ENCODE results near the gene NEMP1. TPM values are rescaled to one million over a fixed set of nuclear protein-coding genes. Genes with fewer than 3 reads are reported as not detected.
"Not testable (repeated sequence)": the region's sequence is repeated elsewhere in the genome, so short reads cannot be mapped to it uniquely, and the experiment has no call there.

Gene NEMP1
- total RNA-seq, 1 experiment from 2014 or later: 30.4 TPM

- no peak for DNase-seq (ENCODE audit: low read depth)
These were observed 13.3 kb upstream of the NEMP1 start for GRCh38 chr12:57091638-57092528.

- no peak for DNase-seq (ENCODE audit: low read depth)
These were observed 12.5 kb upstream of the NEMP1 start for GRCh38 chr12:57090924-57091637.

DNA sequence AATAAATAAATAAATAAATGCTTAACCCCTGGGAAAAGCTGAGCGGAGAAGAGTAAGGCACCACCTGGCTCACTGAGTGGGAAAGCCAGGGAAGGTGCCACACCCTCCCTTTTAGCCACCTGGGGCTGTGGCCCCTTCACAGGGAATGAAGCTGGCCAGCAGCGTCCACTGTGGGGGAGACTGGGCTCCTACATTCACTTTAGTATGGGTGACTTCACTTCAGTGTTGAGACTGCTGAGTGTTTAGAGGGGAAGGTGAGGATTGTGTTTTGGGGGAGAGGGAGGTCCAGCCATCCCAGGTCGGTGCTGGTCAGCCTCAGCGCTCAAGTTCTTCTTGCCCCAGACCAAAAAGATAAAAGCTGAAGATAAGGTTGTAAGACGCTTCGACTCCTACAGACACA lies 11.9 kb upstream of the NEMP1 start:
- no peak for DNase-seq (ENCODE audit: low read depth)

GRCh38 chr12:57089271-57090245 lies 11.0 kb upstream of the NEMP1 start:
- peak; percentile 79 for DNase-seq (ENCODE audit: low read depth)

DNA sequence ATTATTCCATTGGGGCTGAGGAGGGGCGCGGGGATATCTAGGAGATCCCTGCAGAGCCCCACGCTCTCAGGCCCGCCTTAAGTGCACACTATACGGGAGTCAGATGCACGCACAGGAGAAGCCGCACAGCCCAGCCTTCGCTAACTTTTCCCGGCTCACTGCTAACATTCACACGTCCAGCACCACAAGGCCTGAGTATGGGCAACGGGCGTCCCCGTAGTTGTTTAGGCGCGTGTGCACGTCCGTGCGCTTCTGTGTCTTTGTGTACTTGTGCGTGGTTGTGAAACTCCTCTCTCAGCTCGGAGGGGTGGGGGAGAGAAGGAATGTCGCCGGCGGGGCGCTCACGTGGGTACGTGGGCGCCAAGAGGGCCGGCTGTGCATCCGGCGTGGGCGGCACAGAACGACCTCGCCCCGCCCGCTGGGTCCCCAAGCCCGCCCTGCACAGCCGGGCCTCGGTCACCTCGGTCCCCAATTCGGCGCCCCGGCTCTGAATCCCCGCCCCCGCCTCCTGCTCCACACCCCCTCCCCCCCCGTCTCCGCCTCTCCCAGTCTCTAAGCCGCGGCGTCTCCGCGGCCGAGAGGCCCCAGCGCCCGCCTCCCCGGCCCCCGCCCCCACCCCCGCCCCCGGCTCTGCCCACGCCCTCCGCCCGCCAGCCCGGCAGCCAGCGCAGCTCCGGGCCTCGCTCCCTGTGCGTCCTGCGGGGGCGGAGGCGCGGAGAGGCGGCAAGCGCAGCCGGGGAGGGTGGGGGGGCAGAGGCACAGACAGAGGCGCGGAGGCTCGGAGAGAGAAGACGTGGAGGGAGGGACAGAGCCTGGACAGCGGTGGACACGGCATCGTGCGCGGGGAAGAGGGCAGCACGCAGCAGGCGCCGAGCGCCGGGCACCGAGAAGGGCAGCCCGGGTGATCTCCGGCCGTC lies 10.0 kb upstream of the NEMP1 start, which contains the start of gene NAB2:
NAB2 (plus strand) TSS at position 761 of the 917 bp plus-strand sequence. CDS start 158 bp downstream, outside the sequence.
- peak; percentile 94 for DNase-seq (ENCODE audit: low read depth)

DNA sequence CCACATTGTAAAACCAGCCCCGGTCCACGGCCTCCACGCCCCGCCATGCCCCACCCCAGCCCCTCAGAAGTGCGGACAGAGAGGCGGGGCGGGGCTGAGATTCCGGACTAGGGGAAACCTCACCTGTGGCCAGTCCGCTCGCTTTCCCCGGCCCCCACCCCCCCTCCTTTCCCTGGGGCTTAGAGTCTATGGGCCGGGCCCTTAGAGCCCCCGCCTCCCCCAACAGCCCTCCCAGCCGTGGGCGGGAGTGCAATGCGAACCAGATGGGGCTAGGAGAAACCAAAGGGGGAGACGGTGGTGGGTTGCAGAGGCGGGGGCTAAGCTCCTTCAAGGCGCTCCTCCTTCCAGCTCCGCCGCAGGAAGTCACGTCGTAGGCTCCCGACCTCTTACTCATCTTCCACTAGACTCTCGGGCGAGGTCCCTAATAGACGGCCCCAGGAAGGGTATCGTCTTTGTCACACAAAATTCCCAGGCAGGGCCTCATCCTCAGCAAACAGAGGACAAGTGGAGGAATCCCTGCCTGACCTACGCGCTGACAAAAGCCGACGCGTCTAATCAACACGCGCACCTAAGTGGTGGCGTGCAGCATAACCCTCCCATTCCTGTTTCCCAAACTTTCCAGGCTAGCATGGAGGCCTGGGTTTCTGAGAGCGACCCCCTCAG lies 9.2 kb upstream of the NEMP1 start:
- peak; percentile 95 for DNase-seq (ENCODE audit: low read depth)

- peak; percentile 86 for DNase-seq (ENCODE audit: low read depth)
These were observed 8.6 kb upstream of the NEMP1 start for GRCh38 chr12:57087010-57087690.

GRCh38 chr12:57086493-57087009 lies 8.0 kb upstream of the NEMP1 start:
- DNase-seq (ENCODE audit: low read depth): peak; percentile 71

DNA sequence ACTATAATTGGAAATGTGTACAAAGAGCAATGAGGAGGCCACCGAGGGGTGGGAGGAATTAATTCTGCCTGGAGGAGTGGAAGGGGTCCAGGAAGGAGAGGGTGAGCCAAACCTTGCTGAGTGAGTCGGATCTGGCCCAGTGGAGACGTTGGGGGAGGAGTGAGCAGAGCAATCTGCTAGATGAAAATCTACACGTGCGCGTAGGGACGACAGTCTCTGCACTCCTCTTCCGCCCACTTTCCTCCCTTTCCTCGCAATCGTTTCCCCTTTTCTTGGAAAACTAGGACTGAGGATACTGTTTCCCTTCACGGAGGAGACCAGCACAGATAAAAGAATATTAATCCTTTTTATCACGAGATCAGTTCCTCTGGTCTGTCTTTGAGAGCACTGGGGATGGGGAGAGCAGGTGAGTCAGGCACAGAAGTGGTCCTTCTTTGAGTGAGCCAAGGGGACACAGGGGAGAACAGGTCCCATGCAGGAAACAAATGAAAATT lies 7.5 kb upstream of the NEMP1 start:
- DNase-seq (ENCODE audit: low read depth): peak; percentile 33

GRCh38 chr12:57080855-57081254 lies 2.3 kb upstream of the NEMP1 start:
- DNase-seq (ENCODE audit: low read depth): no peak

GRCh38 chr12:57079821-57080220 lies 1.2 kb upstream of the NEMP1 start:
- no peak for DNase-seq (ENCODE audit: low read depth)

DNA sequence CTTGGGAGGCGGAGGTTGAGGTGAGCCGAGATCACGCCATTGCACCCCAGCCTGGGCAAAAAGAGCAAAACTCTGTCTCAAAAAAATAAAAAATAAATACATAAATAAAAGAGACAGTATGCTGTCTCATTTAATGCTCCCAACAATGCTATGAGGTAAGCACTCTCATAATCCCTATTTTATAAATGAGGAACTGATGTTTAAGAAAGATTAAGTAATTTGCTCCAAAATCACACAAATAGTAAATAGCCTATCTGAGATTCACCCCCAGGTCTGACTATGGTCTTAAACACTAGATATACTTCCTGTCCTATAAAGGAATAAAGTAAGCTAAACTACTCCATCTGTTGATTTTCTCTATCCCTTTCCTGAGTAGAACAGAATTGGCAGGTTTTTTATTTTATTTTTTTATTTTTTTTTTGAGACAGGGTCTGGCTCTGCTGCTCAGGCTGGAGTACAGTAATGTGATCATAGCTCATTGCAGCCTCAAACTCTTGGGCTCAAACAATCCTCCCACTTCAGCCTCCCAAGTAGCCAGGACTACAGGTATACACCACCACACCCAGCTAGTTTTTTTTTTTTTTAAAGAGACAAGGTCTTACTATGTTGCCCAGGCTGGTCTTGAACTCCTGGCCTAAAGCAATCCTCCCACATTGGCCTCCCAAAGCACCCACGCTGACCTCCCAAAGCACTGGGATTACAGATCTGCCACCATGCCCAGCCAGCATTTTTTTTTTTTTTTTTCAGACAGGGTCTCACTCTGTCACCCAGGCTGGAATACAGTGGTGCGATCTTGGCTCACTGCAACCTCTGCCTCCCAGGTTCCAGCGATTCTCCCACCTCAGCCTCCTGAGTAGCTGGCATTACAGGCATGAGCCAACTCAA lies 4.8 kb downstream of the NEMP1 start:
- not testable (repeated sequence) for DNase-seq (ENCODE audit: low read depth)

DNA sequence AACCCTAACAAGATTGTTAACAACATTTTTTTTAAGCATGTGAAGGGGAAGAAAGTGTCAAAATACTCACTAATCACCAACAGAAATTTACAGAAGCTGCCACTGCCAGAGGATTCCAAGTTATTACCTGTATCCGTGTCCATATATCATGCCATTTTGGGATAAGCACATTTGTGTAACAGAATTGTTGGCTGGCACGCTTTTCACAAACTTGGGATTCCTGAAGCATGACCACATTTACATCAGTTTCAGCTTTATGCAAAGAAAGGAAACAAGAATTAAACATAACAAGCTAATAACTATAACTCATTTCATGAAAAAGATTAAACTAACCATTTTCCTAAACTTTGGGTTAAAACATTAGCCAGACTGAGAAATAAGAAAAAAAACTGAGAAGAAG lies 5.9 kb downstream of the NEMP1 start:
- no peak for DNase-seq (ENCODE audit: low read depth)

GRCh38 chr12:57069523-57069922 lies 9.1 kb downstream of the NEMP1 start:
- DNase-seq (ENCODE audit: low read depth): peak; percentile 72

DNA sequence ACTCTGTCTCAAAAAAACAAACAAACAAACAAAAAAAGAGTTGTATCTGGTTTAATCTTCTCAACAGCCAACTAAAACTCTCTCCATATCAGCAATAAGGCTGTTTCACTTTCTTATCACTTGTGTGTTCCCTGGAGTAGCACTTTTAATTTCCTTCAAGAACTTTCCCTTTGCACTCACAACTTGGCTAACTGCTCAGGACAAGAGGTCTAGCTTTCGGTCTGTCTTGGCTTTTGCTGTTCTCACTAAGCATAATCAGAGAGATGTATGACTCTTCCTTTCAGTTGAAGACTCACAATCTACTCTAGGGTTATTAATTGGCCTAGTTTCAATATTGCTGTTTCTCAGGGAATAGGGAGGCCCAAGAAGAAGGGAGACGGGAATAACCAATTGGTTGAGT lies 12.3 kb downstream of the NEMP1 start:
- DNase-seq (ENCODE audit: low read depth): no peak

GRCh38 chr12:57063991-57064685 lies 14.5 kb downstream of the NEMP1 start:
- DNase-seq (ENCODE audit: low read depth): no peak

DNA sequence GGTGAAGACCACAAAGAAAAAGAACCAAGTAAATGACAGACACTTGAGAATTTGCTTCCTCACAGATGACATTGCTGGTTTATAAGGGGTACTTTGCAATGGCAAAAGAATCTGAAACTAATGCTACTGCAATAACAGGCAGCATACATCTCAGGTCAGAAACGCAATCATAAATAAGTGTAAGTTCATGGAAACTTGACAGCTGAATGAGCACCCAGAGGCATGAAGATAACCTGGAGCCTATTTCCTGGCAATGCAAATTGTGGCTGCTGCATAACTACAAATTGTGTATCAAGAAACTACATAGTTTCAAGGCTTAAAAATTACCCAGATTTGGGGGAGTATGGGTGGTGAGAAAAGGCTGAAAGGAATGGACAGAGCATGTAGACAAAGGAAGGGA lies 20.1 kb downstream of the NEMP1 start:
- no peak for DNase-seq (ENCODE audit: low read depth)

All from RPMI7951 (cell line).